ENCODE results near the gene SPECC1.

DNA sequence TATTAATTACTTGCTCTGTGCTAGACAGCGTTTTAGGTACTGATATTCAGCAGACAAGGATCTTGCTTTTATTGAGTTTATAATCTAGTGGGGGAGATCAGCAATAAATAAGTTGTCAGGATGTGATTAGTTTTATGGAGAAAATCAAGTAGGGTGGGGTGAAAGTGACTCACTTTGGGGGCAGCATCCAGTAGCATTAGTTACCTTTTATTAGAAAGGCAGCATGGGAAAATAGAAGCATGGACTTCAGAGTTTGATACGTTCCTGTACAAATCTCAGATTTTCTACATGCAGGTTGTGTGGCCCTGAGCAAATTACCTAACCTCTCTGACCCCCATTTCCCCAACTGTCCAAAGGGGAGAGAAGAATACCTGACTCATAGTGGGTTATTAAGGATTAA is 42.5 kb downstream of the SPECC1 start:
- TF ChIP-seq FOS (IDR thresholded peaks at IDR 0.05; ENCODE audit: borderline replicate concordance, insufficient read depth, low read length): no peak
- TF ChIP-seq, protein P1, sequence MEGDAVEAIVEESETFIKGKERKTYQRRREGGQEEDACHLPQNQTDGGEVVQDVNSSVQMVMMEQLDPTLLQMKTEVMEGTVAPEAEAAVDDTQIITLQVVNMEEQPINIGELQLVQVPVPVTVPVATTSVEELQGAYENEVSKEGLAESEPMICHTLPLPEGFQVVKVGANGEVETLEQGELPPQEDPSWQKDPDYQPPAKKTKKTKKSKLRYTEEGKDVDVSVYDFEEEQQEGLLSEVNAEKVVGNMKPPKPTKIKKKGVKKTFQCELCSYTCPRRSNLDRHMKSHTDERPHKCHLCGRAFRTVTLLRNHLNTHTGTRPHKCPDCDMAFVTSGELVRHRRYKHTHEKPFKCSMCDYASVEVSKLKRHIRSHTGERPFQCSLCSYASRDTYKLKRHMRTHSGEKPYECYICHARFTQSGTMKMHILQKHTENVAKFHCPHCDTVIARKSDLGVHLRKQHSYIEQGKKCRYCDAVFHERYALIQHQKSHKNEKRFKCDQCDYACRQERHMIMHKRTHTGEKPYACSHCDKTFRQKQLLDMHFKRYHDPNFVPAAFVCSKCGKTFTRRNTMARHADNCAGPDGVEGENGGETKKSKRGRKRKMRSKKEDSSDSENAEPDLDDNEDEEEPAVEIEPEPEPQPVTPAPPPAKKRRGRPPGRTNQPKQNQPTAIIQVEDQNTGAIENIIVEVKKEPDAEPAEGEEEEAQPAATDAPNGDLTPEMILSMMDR (IDR thresholded peaks at IDR 0.05; ENCODE audit: extremely low read depth in 1 of 2, insufficient read depth in 1 of 2, low read depth in 1 of 2, low read length in 2 of 2): no peak
- no peak for TF ChIP-seq POLR2A (IDR thresholded peaks at IDR 0.05; ENCODE audit: low read depth, low read length)
- no peak for TF ChIP-seq EZH2 (IDR thresholded peaks at IDR 0.05; ENCODE audit: borderline replicate concordance, low read depth, low read length, severe bottlenecking)
- TF ChIP-seq GATA2 (IDR thresholded peaks at IDR 0.05; ENCODE audit: insufficient read depth, insufficient read length, low read depth, low read length): no peak
- no peak for TF ChIP-seq POLR2AphosphoS5 (IDR thresholded peaks at IDR 0.05; ENCODE audit: insufficient read depth, low read depth, low read length)
